NT2/D1 (cell line): ENCODE data around the gene OBSCN.

Experiments
- DNase-seq: peaks from one replicate; pipeline ENCODE4 v3.0.0-alpha.2; 2011; ENCODE audit warnings: low read depth, low spot score
- H3K27me3 ChIP-seq: 2 replicates; pipeline ENCODE4 v1.6.0; 2011; ENCODE audit warnings: mild to moderate bottlenecking; ENCODE audit not compliant: insufficient read length, insufficient read depth
- H3K36me3 ChIP-seq: 2 replicates; pipeline ENCODE4 v1.6.1; 2011; ENCODE audit warnings: mild to moderate bottlenecking, low read length, mixed read lengths; ENCODE audit not compliant: insufficient read depth, insufficient read length
- H3K4me1 ChIP-seq: 2 replicates; pipeline ENCODE4 v1.5.1; 2011; ENCODE audit not compliant: insufficient read depth, insufficient read length
- H3K4me3 ChIP-seq: 2 replicates; pipeline ENCODE4 v1.5.1; 2011; ENCODE audit warnings: low read depth; ENCODE audit not compliant: insufficient read length
- H3K9ac ChIP-seq: 2 replicates; pipeline ENCODE4 v1.6.0; 2011; ENCODE audit warnings: low read depth; ENCODE audit not compliant: insufficient read length
- H3K9me3 ChIP-seq: 2 replicates; pipeline ENCODE4 v1.5.1; 2011; ENCODE audit warnings: mild to moderate bottlenecking, low read length; ENCODE audit not compliant: insufficient read depth
- SUZ12 ChIP-seq: IDR thresholded peaks from 2 replicates; pipeline ENCODE4 v1.6.1; 2011; ENCODE audit not compliant: insufficient read length, insufficient read depth; ENCODE audit errors: extremely low read depth
- YY1 ChIP-seq: IDR thresholded peaks from 2 replicates; pipeline ENCODE4 v1.6.1; 2011; ENCODE audit not compliant: insufficient read length, insufficient read depth
- ZNF274 ChIP-seq: IDR thresholded peaks from 2 replicates; pipeline ENCODE4 v1.6.1; 2011; ENCODE audit warnings: mild to moderate bottlenecking, low read depth, low read length

OBSCN gene

GRCh38 chr1:228228601-228229074, 20.8 kb downstream of the OBSCN start:
- Histone ChIP-seq H3K9ac (no peak overlapping the region), H3K4me1 (no peaks in the 10 kb centered on the region), H3K4me3 (no peak overlapping the region), H3K27me3 (no peaks in the 10 kb centered on the region), H3K36me3 (peaks cover 61% of the 10 kb centered on the region), H3K9me3 (peaks cover 33% of the 10 kb centered on the region)
- no peak for DNase-seq
- TF ChIP-seq SUZ12: no peak
- TF ChIP-seq YY1: no peak

GRCh38 chr1:228231189-228231588, 23.3 kb downstream of the OBSCN start:
- DNase-seq: no peak
- TF ChIP-seq SUZ12 (no peak), YY1 (no peak), ZNF274 (no peak)
- Histone ChIP-seq H3K9me3 (peaks cover 27% of the 10 kb centered on the region), H3K4me3 (no peak overlapping the region), H3K4me1 (no peaks in the 10 kb centered on the region), H3K27me3 (no peaks in the 10 kb centered on the region), H3K9ac (no peak overlapping the region), H3K36me3 (peaks cover 40% of the 10 kb centered on the region)

GRCh38 chr1:228233136-228233535, 25.3 kb downstream of the OBSCN start:
- H3K9ac ChIP-seq: no peak overlapping the region
- DNase-seq: no peak
- TF ChIP-seq SUZ12 (no peak), YY1 (no peak), ZNF274 (no peak)
- no peak overlapping the region for H3K4me3 ChIP-seq
- peaks cover 27% of the 10 kb centered on the region for H3K9me3 ChIP-seq
- no peaks in the 10 kb centered on the region for H3K27me3 ChIP-seq
- H3K36me3 ChIP-seq: peaks cover 25% of the 10 kb centered on the region
- no peaks in the 10 kb centered on the region for H3K4me1 ChIP-seq

GRCh38 chr1:228234921-228235320, 27.1 kb downstream of the OBSCN start:
- peaks cover 32% of the 10 kb centered on the region for H3K36me3 ChIP-seq
- no peak for DNase-seq
- peaks cover 38% of the 10 kb centered on the region for H3K9me3 ChIP-seq
- H3K27me3 ChIP-seq: no peaks in the 10 kb centered on the region
- H3K9ac ChIP-seq: no peak overlapping the region
- TF ChIP-seq ZNF274 (no peak), SUZ12 (no peak), YY1 (no peak)
- no peak overlapping the region for H3K4me3 ChIP-seq
- H3K4me1 ChIP-seq: no peaks in the 10 kb centered on the region

GRCh38 chr1:228236744-228237143, 28.9 kb downstream of the OBSCN start:
- peaks cover 54% of the 10 kb centered on the region for H3K9me3 ChIP-seq
- DNase-seq: peak; percentile 73
- TF ChIP-seq YY1 (no peak), SUZ12 (no peak), ZNF274 (no peak)
- peaks cover 45% of the 10 kb centered on the region for H3K36me3 ChIP-seq
- no peaks in the 10 kb centered on the region for H3K27me3 ChIP-seq
- H3K4me1 ChIP-seq: no peaks in the 10 kb centered on the region
- no peak overlapping the region for H3K9ac ChIP-seq
- H3K4me3 ChIP-seq: no peak overlapping the region

GRCh38 chr1:228238007-228238406, 30.2 kb downstream of the OBSCN start:
- Histone ChIP-seq H3K9me3 (peaks cover 56% of the 10 kb centered on the region), H3K4me1 (no peaks in the 10 kb centered on the region), H3K4me3 (no peak overlapping the region), H3K27me3 (no peaks in the 10 kb centered on the region), H3K36me3 (peaks cover 37% of the 10 kb centered on the region), H3K9ac (no peak overlapping the region)
- TF ChIP-seq YY1 (no peak), ZNF274 (no peak), SUZ12 (no peak)
- no peak for DNase-seq

- H3K27me3 ChIP-seq: no peaks in the 10 kb centered on the region
- peaks cover 56% of the 10 kb centered on the region for H3K9me3 ChIP-seq
- no peak overlapping the region for H3K4me3 ChIP-seq
- no peak overlapping the region for H3K9ac ChIP-seq
- no peak for DNase-seq
- peaks cover 39% of the 10 kb centered on the region for H3K36me3 ChIP-seq
- TF ChIP-seq YY1: no peak
- no peak for TF ChIP-seq ZNF274
- no peak for TF ChIP-seq SUZ12
- H3K4me1 ChIP-seq: no peaks in the 10 kb centered on the region
These were observed 30.6 kb downstream of the OBSCN start for GRCh38 chr1:228238461-228238860.
